Hematopoietic multipotent progenitor cell treated with erythropoietin and hydrocortisone succinate and interleukin-3 and kit ligand, for 6 days (in vitro differentiated cells): ENCODE data around the gene PIP4K2C.

Source experiments
- DNase-seq: peaks from one replicate; pipeline ENCODE4 v3.0.0-alpha.2; 2015

Gene PIP4K2C

DNA sequence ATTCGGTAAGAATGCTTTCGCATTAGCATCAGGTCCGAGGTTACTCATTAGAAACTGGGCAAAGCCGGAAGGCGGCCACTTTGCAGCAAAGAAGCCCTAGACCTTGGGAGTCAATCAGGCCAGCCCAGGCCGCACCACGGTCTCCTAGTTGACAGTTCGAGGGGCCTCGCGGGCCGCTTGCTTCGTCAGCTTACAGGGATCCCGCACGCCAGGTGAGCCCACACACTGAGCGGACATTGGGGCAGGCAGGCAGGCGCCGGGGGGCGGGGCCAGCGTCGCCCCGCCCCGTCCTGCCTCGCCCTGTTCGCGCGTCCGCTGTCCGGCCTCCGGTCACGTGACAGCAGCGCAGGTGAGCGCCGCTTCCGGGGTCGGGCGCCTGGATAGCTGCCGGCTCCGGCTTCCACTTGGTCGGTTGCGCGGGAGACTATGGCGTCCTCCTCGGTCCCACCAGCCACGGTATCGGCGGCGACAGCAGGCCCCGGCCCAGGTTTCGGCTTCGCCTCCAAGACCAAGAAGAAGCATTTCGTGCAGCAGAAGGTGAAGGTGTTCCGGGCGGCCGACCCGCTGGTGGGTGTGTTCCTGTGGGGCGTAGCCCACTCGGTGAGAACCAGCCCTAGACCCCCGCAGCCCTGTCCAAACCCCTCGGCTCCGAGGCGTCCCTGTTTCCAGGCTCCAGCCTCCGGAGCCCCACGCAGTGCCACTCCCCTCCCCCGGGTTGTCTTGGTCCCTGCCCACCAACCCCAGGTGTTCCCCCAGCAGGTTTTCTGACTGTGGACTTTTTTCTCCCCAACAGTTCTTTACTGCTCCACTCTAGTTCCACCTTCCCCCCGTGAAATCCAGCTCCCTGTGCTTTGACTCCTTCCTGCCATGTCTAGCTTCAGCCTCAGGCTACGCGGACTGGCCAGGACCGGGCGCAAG, at the start of gene PIP4K2C:
Gene PIP4K2C (plus strand): TSS at position 329 of the 918 bp plus-strand sequence. CDS start 98 bp downstream, at position 427.
- peak; percentile 87 for DNase-seq

DNA sequence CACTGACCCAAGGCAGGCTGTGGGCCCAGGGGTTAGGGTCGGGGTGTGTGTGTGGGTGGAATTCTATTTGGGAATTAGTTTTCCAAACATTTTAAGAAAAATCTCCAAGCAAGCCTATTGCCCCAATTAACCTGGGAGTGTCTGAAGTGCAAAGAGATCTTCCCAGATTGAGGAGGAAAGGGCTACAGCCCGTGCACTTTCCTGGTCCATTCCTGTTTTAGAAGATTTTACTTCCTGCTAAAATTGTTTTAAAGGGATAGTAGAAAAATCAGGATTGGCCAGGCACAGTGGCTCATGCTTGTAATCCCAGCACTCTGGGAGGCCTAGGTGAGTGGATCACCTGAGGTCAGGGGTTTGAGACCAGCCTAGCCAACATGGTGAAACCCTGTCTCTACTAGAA, 49.3 kb upstream of the PIP4K2C start:
- DNase-seq: no peak

DNA sequence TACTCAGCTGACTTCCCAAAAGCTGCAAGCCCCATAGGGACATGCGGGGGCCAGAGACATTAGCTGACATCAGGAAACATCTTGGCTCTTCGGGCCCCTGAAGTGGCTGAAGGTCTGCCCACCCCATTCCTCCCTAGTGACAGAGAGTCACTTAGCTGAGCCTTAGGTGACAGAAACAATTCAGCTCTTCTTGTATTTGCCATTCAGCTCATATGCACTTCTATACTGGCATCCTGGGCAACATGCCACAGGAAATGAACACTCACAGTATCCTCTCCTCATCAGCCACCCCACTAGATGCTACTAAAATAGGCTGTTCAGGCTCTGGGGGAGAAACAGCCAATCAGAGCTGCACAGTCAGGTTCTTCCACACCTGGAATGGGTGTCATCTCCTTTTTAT, 47.4 kb upstream of the PIP4K2C start:
- DNase-seq: no peak

DNA sequence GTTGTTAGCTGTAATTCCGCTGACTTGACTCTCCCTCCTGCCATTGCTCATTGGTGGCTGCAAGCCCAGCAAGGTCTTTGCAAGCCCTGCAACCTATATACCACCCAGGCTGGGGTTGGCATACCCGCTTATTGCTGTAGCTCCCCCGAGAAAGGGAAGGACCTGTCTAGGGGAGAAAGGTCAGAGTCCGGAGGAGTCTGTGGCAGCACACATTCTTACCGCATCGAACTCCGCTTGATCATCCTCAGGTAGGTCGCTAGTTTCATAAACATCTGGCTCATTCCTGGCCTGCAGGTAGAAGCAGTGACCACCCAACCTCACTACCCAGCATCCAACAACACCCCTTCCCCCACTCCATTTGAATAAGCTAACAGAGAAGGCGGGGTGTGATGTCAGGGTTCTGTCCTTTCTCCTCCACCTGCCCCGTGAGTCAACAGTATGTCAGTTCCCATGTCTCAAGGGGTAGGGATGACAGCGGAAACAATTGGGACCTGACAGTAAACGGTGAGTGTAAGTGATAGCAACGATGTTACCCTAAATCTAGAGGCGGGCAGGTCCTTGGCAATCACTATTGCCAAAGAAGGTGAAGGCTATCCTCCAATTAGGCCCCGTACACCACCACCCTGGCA, 45.1 kb upstream of the PIP4K2C start:
- no peak for DNase-seq

DNA sequence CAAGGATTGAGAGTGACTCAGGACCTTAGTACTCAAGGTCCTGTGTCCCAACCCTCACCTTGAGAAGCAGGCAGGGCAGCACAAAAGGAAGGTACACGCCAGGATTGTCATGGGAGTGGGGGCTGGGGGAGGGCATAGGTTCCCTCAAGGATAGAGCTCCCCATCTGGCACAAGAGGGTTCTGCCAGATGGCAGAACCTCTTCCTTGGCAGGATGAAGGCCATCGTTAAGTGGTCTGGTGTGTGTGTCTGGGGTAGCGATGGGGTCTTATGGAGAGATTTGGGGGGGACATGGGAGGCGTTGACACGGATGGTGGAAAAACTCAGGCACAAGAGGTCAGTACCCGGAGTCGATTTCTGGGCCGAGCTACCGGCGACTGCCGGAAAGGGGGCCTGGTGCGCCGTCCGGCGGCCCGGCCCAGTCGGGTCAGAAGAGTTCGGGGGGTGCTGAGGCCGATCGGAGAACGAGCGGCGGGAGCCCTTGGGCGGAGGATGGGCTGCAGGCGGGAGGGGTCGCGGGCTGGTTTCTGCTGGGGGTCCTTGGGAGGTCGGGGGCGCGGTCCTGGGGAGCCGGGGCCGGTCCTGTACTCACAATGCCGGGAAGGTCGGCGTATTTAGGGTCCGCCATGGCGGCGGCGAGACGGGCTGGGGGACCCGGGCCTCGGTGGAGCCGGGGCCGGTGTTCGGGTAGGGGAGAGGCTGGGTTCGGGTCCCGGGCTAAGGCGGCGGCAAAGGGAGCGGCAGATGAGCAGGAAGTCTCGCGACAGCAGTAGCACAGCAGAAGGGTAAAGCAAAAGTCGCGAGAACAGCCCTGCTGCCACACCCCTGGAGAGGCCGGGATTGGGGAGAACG, 44.3 kb upstream of the PIP4K2C start, which contains the start of gene DCTN2:
Gene DCTN2 (minus strand): TSS at position 755 of the 850 bp plus-strand sequence. CDS start 129 bp downstream, at position 626.
- peak; percentile 99 for DNase-seq

DNA sequence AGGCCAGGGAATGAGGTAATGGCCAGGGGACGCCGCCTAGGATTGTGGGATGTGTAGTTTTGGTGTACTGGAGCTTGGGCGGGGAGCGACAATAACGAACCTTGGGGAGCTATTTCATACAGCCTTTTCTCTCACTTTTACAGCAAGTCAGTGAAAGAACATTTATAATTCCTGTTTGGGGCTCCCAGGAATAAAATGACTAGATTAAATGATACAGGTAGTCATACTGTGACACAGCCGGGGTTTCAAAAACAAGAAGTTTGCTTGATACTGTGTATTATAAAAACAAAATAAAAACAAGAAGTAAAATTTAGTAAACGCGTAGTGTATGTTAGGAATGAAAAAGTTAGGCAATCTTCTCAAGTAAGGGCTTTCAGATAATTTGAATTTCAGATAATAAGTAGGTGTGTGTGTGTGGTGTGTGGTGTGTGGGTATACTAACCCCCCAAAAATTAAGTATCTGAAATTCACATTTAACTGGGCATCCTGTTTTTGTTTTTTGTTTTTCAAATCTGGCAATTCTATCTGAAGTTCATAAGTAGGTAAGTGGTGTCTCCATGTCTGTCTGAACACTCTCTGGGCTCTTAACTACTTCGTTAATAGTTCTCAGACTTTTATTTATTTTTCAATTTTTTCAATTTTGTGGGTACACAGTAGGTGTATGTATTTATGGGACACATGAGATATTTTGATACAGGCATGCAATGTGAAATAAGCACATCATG, 43.5 kb upstream of the PIP4K2C start:
- no peak for DNase-seq

DNA sequence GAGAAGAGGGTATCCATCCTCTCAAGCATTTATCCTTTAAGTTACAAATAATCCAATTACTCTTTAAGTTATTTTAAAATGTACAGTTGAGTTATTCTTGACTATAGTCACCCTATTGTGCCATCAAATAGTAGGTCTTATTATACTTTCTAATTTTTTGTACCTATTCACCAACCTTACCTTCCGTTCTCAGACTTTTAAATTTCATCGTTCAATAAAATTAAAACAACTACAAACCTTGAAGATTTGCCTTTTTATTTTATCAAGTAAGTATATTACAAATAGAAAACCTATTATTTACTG, 43.0 kb upstream of the PIP4K2C start:
- DNase-seq: no peak

DNA sequence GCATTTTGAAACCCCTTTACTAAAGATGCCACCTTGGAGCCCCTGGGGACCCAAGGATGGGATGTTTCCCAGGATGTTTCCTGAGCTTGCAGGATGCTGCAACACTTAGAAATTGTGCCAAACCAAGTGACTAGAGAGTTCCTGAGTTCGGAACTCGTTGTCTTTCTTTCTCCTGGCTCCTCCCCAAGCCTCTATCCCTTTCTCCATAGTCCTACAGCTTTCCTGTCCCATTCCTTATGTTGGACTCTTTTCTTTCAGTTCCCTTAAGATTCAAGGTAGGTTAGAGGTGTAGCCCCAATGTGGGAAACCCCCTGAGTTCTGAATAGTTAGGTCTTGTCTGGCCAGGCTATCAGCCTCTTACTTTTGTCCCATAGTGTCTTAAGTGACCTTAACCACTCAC, 42.5 kb upstream of the PIP4K2C start:
- no peak for DNase-seq

DNA sequence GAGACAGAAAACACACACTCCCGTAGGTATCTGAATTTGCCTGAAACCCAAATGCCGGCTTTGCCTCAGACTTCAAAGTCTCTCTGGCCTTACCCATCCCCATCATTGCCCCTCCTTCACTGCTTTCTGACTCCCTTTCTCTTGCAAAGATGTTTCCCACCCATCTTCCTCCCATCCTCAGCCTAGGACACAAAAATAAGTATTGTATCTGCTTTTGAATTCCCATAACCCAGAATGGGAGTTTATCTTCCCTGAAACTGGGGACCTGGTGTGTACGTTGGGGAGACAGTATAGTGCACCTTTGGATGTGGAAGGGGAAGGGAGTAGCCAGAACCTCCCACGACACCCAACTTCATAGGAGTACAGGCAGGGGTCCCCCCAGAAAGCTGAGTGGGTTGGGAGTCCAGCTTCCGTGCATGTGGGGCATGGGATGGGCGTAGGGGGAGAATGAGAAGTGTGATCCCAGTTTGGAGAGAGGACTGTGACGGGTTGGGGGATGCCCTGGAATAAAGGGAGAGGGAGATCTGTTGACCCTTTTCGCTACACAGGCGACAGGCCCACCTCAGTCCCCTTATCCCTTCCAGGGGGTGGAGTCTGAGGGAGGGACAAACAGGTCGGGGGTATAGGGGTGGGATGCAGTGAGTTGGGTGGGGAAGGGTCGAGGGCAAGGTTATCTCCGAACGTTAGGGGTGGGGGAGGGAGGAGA, 41.6 kb upstream of the PIP4K2C start:
- DNase-seq: no peak

DNA sequence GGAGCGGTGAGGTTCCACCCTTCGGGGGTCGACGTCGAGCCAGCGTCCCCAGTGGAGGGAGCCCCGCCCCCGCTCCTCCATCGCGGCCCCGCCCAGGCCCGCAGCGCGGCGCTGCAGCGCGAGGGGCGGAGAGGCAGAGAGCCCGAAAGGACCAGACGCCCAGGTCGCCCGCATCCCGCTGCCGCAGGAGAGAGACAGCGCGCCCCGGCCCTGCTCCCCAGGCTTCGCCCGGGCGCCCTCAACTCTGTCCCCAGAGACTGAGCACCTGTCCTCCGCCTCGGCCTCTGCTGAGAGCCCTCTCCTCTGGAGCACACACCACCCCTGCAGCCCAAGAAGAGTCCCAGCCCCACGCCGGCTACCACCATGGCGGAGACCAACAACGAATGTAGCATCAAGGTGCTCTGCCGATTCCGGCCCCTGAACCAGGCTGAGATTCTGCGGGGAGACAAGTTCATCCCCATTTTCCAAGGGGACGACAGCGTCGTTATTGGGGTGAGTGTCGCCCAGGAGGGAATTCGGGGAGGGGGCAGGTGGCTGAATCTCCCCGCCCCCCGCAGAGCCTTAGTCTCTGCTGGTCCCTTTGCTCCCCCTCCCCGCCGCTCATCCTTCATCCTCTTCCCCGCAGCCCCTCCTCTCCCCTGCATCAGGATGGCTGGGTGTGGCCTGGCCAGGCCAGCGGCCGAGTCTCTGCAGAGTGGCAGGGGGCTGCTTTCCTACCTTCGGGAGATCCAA, 40.9 kb upstream of the PIP4K2C start, which contains the start of gene KIF5A:
Gene KIF5A (plus strand): TSS at position 136 of the 732 bp plus-strand sequence. CDS start 228 bp downstream, at position 364.
- DNase-seq: peak; percentile 71

DNA sequence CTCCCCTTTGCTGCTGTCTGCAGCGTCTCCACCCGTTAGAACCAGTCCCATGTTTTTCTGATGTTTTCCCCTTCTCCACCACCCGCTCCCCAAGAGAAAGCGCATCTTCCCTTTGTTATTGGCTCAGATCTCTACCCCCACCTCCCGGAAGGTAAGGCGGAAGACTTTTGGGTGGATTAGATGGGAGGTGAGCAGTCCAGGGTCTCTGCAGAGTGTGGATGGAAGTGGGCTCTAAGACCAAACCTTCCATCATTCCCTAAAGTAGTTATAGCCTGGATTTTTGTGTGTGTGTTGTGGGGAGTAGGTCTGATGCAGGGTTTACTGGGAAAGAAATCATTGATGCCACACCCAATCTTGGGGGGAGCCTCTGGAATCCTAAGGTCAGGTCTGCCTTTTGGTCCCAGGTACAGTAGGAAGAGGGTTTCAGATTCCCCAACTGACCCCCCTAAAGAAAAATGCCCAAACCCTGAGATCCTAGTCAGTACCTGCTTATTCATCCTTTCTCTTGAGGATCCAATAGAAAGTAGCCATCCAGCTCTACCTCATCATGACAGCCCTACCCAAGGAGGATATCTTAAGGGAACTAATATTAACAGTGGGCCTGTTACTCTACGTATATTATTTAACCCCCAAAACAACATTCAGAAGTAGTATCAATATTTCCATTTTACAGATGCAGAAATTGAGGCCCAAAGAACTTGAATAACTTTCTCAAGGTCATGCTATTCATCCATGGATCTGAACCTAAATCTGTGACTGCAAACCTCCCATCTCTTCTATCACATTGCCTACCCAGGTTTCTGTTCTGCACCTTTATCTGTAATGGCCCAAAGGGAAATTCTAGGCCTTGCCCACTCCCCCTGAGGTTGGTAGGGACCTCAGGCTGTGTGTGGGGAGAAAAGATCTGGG, 40.1 kb upstream of the PIP4K2C start:
- DNase-seq: no peak

DNA sequence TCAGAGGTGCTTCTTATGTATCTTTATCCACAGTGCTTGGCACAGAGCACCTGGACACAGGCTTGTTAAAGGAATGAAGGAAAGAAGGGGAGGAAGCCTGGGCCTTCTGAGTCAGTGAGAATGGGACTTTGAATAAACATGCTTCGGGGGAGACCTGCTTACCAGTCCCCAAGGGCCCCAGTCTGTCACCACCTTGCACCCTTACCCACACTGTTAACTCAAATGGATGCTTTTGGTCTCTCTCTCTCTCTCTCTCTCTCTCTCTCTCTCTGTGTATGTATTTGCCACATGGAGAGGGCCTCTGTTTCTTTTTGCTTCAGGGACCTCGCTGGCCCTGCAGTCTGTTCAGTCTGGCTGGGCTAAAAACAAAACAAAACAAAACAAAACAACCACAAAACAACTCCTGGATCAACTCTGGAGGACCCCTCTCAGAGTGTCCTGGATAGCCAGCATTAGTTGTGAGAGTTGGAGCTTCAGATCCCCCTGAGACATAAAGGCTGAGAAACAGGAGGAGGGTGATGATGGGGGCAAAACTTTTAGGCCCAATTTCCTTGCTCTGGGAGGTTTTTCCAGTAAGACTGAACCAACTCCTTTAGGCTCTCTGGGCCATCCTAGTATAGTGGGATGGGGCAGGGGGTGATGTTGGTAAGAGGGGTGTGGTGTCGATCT, 39.2 kb upstream of the PIP4K2C start:
- no peak for DNase-seq

DNA sequence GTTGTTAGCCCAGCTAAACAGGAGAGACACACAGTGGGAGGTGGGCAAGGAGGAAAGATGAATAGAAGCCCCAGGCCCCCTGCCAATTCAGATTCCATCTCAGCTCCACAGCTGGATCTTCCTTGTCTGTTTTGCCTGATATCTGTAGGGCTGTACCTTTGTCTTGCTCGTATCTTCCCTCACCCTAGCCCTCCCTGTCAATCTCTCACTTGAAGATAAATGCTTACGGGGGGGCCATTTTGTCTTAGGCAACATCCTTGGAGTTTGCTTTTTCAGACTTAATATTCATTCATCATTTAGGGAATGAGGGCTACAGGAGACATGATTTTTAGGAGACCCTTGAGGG, 38.7 kb upstream of the PIP4K2C start:
- peak; percentile 79 for DNase-seq

DNA sequence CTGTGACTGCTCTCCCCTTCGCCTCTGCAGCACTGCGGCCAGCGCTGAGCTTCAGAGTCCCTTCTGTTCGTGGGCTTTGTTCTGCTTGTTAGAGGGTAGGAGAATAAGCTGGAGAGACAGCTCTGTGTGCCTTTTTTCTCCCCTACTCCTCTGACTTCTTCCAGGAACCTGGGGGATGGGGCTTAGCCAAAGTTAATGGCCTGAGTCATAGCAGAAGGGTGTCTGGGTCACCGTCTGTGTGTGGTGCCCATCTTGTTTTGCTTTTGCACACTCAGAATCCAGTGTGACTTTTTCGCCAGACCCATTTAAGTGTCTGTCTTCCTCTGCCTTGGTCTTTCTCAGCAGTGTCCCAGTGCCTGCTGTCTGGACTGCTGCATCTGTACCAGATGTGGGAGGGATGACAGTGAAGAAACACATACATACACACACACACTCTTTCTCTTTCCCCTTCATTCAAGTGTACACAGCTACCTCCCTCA, 38.1 kb upstream of the PIP4K2C start:
- DNase-seq: no peak

DNA sequence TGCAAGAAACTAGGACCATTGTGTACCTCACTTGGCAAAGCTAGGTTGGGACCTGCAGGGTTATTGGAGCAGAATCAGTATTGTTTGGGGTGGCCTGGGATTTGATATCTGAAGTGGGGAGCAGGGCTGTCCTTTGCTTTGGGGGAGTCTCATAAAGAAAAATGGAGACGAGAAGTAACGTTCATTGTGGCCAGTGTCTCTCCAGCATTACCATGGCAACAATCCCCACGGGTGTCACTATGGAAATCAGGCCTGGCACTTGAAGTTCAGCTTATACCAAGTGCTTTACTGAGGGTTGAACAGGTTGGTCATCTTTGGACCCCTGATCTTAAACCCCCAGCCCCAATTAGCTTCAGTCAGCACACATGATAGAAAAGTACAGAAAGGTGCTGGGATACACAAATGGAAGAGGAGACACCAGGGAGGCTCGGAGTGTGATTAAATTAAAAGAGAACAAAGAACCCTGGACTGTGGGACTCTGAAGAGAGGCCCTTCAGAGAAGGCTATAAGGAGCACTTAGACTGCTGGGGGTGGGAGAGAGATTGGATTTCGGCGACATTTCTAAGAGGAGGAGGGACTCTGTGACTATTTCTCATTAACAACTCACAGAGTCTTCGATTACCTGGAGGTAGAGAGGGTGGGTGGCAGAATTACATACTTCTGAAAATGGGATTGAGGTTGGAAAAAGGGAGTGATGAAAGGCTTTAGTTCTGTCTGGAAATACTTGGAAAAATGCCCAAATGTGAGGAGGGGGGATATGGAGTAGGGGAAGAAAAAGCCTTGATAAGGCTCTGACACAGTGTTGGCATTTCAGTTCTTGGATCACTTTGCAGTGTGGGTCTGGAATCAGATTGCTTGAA, 37.4 kb upstream of the PIP4K2C start:
- no peak for DNase-seq

DNA sequence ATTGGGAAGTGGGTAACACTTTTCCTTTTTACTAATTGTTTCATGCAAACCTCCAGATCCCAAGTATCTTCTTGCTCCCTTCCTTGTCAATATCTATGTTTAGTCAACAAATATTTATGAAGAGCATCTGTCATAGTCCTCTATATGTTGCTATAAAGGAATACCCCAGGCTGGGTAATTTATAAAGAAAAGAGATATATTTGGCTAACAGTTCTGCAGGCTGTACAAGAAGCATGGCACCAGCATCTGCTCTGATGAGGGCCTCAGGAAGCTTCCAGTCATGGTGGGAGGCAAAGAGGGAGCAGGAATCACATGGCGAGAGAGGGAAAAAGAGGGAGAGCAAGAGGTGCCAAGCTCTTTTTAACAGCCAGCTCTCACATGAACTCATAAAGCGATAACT, 36.5 kb upstream of the PIP4K2C start:
- DNase-seq: no peak

DNA sequence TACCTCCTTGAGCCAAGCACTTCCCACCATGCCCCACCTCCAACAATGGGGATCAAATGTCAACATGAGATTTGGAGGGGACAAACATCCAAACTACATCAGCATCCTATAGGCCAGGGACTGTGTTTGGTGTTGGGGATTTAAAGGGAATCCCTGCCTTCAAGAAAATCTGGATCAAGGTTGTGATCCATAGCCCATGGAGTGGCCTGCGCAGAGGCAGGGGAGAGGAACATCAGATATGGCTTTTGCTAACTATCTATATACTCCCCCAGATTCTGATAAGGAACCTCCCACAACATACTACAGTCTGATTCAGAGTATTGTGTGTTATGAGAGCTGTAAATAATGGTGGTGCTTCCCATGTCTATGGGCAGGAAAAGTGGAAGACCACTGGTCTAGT, 36.1 kb upstream of the PIP4K2C start:
- no peak for DNase-seq

DNA sequence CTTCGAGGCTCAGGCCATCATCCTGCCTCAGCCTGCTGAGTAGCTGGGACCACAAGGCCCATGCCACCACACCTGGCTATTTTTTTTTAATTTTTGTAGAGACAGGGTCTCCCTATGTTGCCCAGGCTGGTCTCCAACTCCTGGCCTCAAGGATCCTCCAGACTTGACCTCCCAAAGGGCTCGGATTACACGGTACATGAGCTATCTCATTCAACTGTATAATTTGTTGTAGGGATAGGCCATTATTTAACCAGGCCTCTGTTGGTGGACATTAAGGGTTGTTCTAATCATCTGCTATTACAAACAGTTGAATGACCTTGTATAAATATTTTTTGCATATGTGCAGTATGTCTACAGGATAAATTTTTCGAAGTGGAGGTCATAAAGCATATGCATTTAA, 32.1 kb upstream of the PIP4K2C start:
- no peak for DNase-seq
